GM12872 (cell line): ENCODE results near the gene SVOP.

Experiments used
- CTCF ChIP-seq: IDR thresholded peaks from 3 replicates; pipeline ENCODE4 v1.5.1; 2011; ENCODE audit warnings: low read depth, mild to moderate bottlenecking, low read length, moderate library complexity; ENCODE audit not compliant: insufficient read depth

Gene SVOP

GRCh38 chr12:109020796-109021380 lies at the start of gene SVOP:
Gene SVOP, minus strand, starts transcription at chr12:109021068. Its CDS starts 200 bp downstream, at chr12:109020868.
- TF ChIP-seq CTCF: no peak

- TF ChIP-seq CTCF: no peak
Observed at GRCh38 chr12:109069307-109070271, 48.7 kb upstream of the SVOP start.

- TF ChIP-seq CTCF: no peak
Observed at GRCh38 chr12:109065853-109066193, 45.0 kb upstream of the SVOP start.

GRCh38 chr12:109065154-109065852 lies 44.4 kb upstream of the SVOP start:
- no peak for TF ChIP-seq CTCF

- no peak for TF ChIP-seq CTCF
Observed at GRCh38 chr12:109064143-109064542, 43.3 kb upstream of the SVOP start.

- TF ChIP-seq CTCF: no peak
Observed at GRCh38 chr12:109058773-109059172, 37.9 kb upstream of the SVOP start.

- no peak for TF ChIP-seq CTCF
Observed at GRCh38 chr12:109057376-109057775, 36.5 kb upstream of the SVOP start.
